Cortex of kidney (tissue), 1 donor: Measurements from ENCODE around the gene VPS41.

Experiments used
- DNase-seq: peaks from one replicate; lab custom pipeline; 2025; lab: John Stamatoyannopoulos, UW

Gene VPS41

GRCh38 chr7:38801786-38802185 lies 107.2 kb downstream of the VPS41 start:
- no peak for DNase-seq

DNA sequence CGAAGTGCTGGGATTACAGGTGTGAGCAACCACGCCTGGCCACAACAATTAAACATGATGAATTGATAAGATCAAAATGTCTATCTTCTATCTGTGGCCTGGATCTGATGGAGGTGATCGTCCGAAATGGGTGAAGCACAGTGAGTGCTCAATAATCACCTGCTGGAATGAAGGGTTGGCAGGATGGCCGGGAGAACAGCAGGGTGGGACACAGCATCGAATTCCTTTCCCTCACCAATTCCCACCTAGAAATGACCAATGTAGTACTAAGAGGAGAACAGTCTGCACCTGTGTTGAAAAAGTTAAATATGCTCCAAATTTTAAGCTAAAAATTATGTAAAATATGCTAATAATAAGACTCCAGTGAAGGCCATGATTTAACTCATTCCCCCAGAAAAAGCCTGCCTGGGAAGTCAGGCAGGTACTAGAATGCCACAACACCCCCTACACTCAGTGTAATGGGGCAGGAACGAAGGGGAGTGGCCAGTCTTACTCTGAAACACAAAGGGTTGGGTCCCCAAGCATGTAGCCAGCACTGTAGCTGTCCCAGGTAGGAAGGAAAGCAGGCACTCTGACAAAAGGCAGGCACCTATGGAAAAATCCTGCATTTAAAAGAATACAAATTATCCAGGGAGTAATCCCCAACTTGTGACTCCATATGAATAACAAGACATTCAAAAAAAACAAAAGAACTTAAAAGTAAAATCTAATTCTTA lies 110.3 kb downstream of the VPS41 start:
- DNase-seq: no peak

DNA sequence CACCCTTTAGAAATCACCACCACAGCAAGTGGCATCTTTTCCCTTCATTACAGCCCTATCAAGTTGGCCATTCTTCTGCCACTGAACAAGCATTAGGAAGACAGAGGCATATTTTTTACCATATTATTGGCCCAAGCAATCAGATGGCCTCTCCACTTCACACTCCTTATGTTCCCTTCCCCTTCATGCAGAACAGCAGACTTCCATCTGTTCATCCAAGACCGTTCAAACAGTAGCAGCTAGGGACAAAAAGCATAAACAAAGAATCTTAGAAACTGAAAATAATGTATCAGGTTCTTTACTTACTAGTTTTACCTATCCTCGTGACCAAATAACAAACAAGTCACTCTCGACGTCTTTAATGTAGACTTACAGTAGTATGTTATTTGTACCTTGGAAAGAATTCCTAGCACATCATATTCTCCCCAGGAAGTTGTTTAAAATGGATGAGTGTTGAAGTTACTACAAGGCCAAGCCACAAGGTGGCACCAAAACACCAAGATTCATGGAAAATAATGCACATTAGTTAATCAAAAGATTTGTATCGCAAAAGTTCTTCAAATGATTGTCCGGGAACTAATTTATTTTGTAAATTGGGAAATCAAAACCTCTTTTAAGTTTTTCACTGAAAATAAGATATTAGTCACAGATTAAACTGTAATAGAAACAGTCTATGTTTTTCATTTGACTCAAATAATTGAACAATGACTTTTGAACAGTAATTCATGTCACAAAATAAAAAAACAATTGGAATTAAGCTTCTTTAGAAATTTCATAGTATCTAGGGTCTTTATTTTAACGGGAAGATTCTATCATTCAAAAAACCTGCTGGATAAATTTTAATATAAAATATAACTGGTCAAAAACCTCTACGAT lies 112.1 kb downstream of the VPS41 start:
- no peak for DNase-seq

DNA sequence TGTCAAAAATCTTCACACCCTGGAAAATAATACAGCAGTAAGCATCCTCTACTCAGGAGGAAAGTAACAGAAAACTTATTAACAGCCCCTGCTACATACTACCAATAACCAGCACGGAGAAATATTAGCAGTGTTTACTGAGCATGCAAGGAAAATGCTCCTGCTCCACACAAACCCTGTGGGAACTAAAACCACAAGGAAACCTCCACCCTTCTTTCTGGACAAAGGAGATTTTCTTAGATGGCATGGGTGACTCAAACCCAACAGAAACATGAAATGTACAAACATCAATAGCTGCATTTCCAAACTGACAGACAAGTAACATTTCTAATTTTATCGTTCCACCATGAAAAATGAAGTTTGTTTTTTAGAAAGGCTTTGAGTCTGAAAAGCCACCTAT lies 113.4 kb downstream of the VPS41 start:
- DNase-seq: no peak

DNA sequence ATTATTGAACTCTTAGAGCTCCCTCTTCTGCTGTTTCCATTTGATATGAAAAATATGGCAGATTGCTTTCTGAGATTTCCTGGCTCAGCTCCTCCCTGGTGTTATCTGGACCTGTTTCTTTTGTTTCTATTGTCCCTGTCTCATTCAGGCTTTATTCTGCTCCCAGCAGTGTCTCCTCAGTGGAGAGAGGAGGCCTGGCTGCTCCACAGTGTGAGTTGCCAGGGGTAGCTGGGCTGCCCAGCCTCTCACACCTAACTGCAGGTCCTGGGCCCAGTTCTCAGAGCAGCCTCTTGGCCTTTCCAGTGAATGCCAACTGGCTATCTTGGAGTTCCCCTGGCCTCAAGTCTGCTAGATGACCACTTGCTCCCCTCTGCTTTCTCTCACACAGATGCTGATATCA lies 127.0 kb downstream of the VPS41 start:
- no peak for DNase-seq

GRCh38 chr7:38777609-38778008 lies 131.4 kb downstream of the VPS41 start:
- no peak for DNase-seq

GRCh38 chr7:38775506-38776175 lies 133.3 kb downstream of the VPS41 start:
- DNase-seq: no peak

GRCh38 chr7:38773430-38773829 lies 135.6 kb downstream of the VPS41 start:
- no peak for DNase-seq

GRCh38 chr7:38760226-38760625 lies 148.8 kb downstream of the VPS41 start:
- DNase-seq: no peak

DNA sequence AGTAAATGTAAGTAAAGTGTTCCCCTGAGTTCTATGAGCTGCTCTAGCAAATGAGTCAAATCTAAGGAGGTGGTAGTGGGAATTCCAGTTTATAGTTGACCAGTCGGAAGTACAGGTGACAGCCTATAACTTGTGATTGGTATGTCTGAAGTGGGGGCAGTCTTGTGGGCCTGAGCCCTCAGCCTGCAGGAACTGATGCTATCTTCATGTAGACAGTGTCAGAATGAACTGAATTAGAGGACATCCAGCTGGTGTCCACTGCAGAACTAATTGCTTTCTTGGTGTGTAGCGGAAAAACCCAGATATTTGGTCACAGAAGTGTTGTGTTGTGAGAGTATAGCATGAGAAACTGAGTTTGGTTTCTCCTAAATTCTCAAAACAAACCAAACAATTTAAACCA lies 150.0 kb downstream of the VPS41 start:
- DNase-seq: no peak

DNA sequence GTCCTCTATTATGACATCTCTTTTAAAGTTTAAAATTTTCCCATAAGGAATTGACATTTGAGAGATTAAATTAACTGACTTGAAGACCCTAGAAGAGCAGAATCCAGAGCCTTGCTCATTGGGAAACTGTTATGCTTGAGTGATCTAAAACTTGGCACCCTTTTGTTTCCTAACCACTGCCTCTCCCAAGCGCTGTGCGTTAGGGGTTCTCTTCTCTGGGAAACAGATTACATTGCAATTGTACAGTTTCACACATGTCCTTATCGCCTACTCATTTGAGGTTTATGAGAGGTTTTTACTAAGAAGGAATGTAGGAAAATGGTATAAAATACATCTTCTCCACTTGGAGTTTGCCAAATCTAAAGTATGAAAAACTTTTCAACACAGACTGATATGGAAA lies 151.1 kb downstream of the VPS41 start:
- no peak for DNase-seq

- DNase-seq: no peak
Observed at GRCh38 chr7:38756521-38756920, 152.5 kb downstream of the VPS41 start.

DNA sequence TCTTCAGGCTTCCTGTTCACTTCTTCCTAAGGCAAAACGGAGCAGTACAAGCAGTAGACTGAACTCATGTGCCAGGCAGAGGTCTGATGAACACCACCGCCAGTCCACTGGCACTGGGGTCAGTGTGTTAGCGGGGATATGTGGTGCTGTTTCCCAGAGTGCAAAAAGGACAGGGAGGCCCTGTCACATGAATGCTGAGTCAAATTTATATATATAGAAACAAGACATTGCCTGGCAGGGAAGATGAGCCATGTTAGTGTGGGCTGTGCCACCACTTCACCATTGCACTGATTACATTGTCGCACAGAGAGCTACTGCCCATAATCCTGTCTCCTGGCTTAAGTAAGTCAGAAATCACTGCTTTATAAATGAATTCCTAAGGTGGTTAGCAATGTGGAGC lies 155.6 kb downstream of the VPS41 start:
- no peak for DNase-seq

DNA sequence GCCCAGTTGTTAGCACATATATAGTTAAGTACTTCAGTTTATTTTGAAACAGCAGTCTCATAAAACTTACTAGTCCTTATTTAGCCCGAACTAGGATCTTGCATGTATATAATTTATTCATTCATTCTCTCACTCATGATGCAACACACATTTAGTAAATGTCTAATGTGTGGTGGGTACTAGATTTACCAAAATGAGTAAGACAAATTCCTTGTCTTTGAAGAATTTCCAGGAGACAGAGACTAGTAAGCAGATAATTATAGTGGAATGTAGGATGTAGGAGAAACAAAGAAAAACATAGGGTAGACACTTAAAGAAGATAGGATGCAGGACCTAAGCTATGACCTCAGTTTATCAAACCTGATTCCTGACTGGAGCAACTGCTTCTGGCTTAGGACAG lies 157.6 kb downstream of the VPS41 start:
- no peak for DNase-seq

DNA sequence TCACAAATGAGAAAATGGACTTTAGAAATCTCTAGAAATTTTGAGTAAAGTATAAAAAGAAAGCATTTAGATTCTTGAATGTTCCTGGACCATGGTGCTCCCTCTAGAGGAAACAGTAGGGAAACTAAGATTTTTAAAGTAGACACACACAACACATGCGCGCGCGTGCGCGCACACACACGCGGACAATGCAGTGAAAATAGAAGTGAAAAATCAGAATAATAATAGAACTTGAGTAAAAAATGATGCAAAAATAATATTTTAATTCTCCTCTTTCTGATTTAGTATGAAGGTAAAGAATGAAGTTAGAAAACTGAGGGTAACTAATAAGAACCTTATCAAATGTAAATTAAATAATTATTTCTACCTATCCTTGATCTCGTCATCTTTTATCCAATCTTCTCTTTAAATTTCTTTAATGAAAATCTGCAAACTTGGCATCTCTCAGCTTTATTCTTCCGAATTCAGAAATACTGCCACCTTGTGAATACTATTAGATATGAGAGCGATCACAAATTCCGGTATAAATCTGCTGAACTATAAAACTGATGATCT lies 160.9 kb downstream of the VPS41 start:
- no peak for DNase-seq

- DNase-seq: no peak
Observed at GRCh38 chr7:38746438-38746837, 162.6 kb downstream of the VPS41 start.

GRCh38 chr7:38744746-38745145 lies 164.2 kb downstream of the VPS41 start:
- DNase-seq: no peak

GRCh38 chr7:38743899-38744298 lies 165.1 kb downstream of the VPS41 start:
- DNase-seq: no peak

- no peak for DNase-seq
Observed at GRCh38 chr7:38740041-38740440, 168.9 kb downstream of the VPS41 start.

- DNase-seq: no peak
Observed at GRCh38 chr7:38736138-38736537, 172.9 kb downstream of the VPS41 start.

DNA sequence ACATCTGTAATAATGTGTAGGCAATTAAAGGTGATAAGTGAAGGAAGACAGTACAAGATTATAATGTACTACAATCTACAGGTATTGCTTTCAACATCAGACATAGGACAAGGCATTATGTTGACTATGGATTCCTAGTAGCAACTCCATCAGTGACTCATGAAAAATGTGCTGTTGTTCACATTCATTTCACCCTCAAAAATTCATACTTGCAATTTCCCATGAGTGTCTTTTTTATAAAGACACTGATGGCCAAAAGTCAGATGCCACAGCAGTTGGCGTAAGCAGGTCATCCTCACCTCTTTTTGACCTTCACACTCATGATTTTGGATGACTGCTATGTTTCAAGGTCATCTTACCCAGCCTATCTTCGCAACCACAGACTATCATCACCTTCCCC lies 177.8 kb downstream of the VPS41 start:
- no peak for DNase-seq

GRCh38 chr7:38728145-38728544 lies 180.8 kb downstream of the VPS41 start:
- DNase-seq: no peak
